ENCODE measurements around the gene RBFOX2.
A peak's percentile ranks its signal among the peaks of the same experiment; 100 is the strongest.

RBFOX2 gene

GRCh38 chr22:35854334-35854733, 174.3 kb downstream of the RBFOX2 start:
- no peak for DNase-seq

- no peak for DNase-seq
Observed at GRCh38 chr22:35852076-35852475, 176.5 kb downstream of the RBFOX2 start.

GRCh38 chr22:35850831-35851230, 177.8 kb downstream of the RBFOX2 start:
- DNase-seq, result no peak

- DNase-seq, result no peak
Observed at GRCh38 chr22:35846804-35847203, 181.8 kb downstream of the RBFOX2 start.

- DNase-seq, result no peak
Observed at GRCh38 chr22:35844886-35845285, 183.7 kb downstream of the RBFOX2 start.

GRCh38 chr22:35842954-35843353, 185.7 kb downstream of the RBFOX2 start:
- DNase-seq, result peak; percentile 5

GRCh38 chr22:35842519-35842913, 186.1 kb downstream of the RBFOX2 start:
- DNase-seq, result no peak

- no peak for DNase-seq
Observed at GRCh38 chr22:35841907-35842518, 186.6 kb downstream of the RBFOX2 start.

GRCh38 chr22:35840302-35840739, 188.3 kb downstream of the RBFOX2 start:
- peak; percentile 13 for DNase-seq

GRCh38 chr22:35839841-35840301, 188.8 kb downstream of the RBFOX2 start:
- DNase-seq, result no peak

GRCh38 chr22:35838855-35839576, 189.6 kb downstream of the RBFOX2 start:
- peak; percentile 9 for DNase-seq

GRCh38 chr22:35837101-35837727, 191.4 kb downstream of the RBFOX2 start:
- DNase-seq, result no peak

- no peak for DNase-seq
Observed at GRCh38 chr22:35835998-35836691, 192.5 kb downstream of the RBFOX2 start.

- DNase-seq, result no peak
Observed at GRCh38 chr22:35835267-35835997, 193.2 kb downstream of the RBFOX2 start.

- DNase-seq, result no peak
Observed at GRCh38 chr22:35834061-35834460, 194.6 kb downstream of the RBFOX2 start.

- no peak for DNase-seq
Observed at GRCh38 chr22:35830305-35830704, 198.3 kb downstream of the RBFOX2 start.

GRCh38 chr22:35824256-35824655, 204.4 kb downstream of the RBFOX2 start:
- no peak for DNase-seq

- no peak for DNase-seq
Observed at GRCh38 chr22:35821654-35822053, 207.0 kb downstream of the RBFOX2 start.

- DNase-seq, result no peak
Observed at GRCh38 chr22:35819421-35819820, 209.2 kb downstream of the RBFOX2 start.

- no peak for DNase-seq
Observed at GRCh38 chr22:35818897-35819296, 209.7 kb downstream of the RBFOX2 start.

GRCh38 chr22:35812600-35812999, 216.0 kb downstream of the RBFOX2 start:
- no peak for DNase-seq

GRCh38 chr22:35811670-35812069, 217.0 kb downstream of the RBFOX2 start:
- no peak for DNase-seq

GRCh38 chr22:35809816-35810215, 218.8 kb downstream of the RBFOX2 start:
- DNase-seq, result no peak

Data from activated CD4-positive, alpha-beta T cell treated with anti-CD3 and anti-CD28 coated beads for 48 hours (primary cell).